H9 (cell line): ENCODE data around the gene UGT1A6. TPM values are rescaled to one million over a fixed set of nuclear protein-coding genes. Genes with fewer than 3 reads are reported as not detected.

Source experiments
- DNase-seq: peaks from one replicate; pipeline ENCODE4 v3.0.0-alpha.2; 2017
- H2AFZ ChIP-seq: one replicate; pipeline ENCODE4 v1.6.1; 2013; ENCODE audit warnings: mild to moderate bottlenecking, low read length, control low read depth, moderate library complexity
- H2AK5ac ChIP-seq: 2 replicates; pipeline ENCODE4 v1.6.1; 2013; ENCODE audit warnings: low read length, control low read depth, mixed read lengths; ENCODE audit not compliant: insufficient read length
- H2BK120ac ChIP-seq: one replicate; pipeline ENCODE4 v1.6.1; 2013; ENCODE audit warnings: low read depth, mild to moderate bottlenecking, low read length, control low read depth, inconsistent platforms; ENCODE audit not compliant: poor library complexity, severe bottlenecking
- H2BK12ac ChIP-seq: 2 replicates; pipeline ENCODE4 v1.6.1; 2013; ENCODE audit warnings: low read length, control low read depth, mixed read lengths, low read depth; ENCODE audit not compliant: insufficient read length
- H2BK15ac ChIP-seq: 2 replicates; pipeline ENCODE4 v1.6.1; 2013; ENCODE audit warnings: low read depth, low read length, control low read depth
- H2BK20ac ChIP-seq: one replicate; pipeline ENCODE4 v1.6.1; 2013; ENCODE audit warnings: low read depth, mild to moderate bottlenecking, low read length, control low read depth, inconsistent platforms; ENCODE audit not compliant: poor library complexity, severe bottlenecking
- H2BK5ac ChIP-seq: 2 replicates; pipeline ENCODE4 v1.6.1; 2013; ENCODE audit warnings: low read length, control low read depth, mixed read lengths; ENCODE audit not compliant: insufficient read length
- H3K14ac ChIP-seq: 2 replicates; pipeline ENCODE4 v1.6.1; 2013; ENCODE audit warnings: low read length, control low read depth; ENCODE audit not compliant: insufficient read depth
- H3K18ac ChIP-seq: 2 replicates; pipeline ENCODE4 v1.6.1; 2013; ENCODE audit warnings: low read depth, mild to moderate bottlenecking, mixed read lengths, low read length, control low read depth; ENCODE audit not compliant: insufficient read length
- H3K23ac ChIP-seq: 2 replicates; pipeline ENCODE4 v1.6.1; 2013; ENCODE audit warnings: low read length, control low read depth, mixed read lengths, low read depth; ENCODE audit not compliant: insufficient read length
- H3K23me2 ChIP-seq: 2 replicates; pipeline ENCODE4 v1.6.1; 2013; ENCODE audit warnings: low read depth, mild to moderate bottlenecking, mixed read lengths, low read length, control low read depth; ENCODE audit not compliant: insufficient read length, poor library complexity, severe bottlenecking
- H3K27ac ChIP-seq: 2 replicates; pipeline ENCODE4 v1.5.1; 2013; ENCODE audit warnings: low read length, control low read depth, mixed read lengths, low read depth; ENCODE audit not compliant: insufficient read length
- H3K27me3 ChIP-seq: 2 replicates; pipeline ENCODE4 v1.6.1; 2013; ENCODE audit warnings: low read length, control low read depth, inconsistent platforms; ENCODE audit not compliant: insufficient read depth
- H3K4ac ChIP-seq: 2 replicates; pipeline ENCODE4 v1.6.1; 2013; ENCODE audit warnings: low read depth, mild to moderate bottlenecking, control low read depth, inconsistent platforms, low read length, moderate library complexity
- H3K4me1 ChIP-seq: 2 replicates; pipeline ENCODE4 v1.6.1; 2013; ENCODE audit warnings: low read length, control low read depth, inconsistent platforms; ENCODE audit not compliant: insufficient read depth
- H3K4me2 ChIP-seq: 2 replicates; pipeline ENCODE4 v1.6.1; 2013; ENCODE audit warnings: low read length, control low read depth, mixed read lengths; ENCODE audit not compliant: insufficient read length, insufficient read depth
- H3K56ac ChIP-seq: 2 replicates; pipeline ENCODE4 v1.6.1; 2013; ENCODE audit warnings: low read depth, mild to moderate bottlenecking, mixed read lengths, low read length, control low read depth; ENCODE audit not compliant: insufficient read length
- H3K79me1 ChIP-seq: 2 replicates; pipeline ENCODE4 v1.6.1; 2013; ENCODE audit warnings: low read depth, mild to moderate bottlenecking, moderate library complexity, low read length, control low read depth, inconsistent platforms; ENCODE audit not compliant: insufficient read depth, poor library complexity, severe bottlenecking
- H3K79me2 ChIP-seq: 2 replicates; pipeline ENCODE4 v1.6.1; 2013; ENCODE audit warnings: low read length, control low read depth, inconsistent platforms; ENCODE audit not compliant: insufficient read depth
- H3K9ac ChIP-seq: 2 replicates; pipeline ENCODE4 v1.6.1; 2013; ENCODE audit warnings: low read length, control low read depth, mixed read lengths; ENCODE audit not compliant: insufficient read length; ENCODE audit errors: extremely low read depth
- H3K9me3 ChIP-seq: one replicate; pipeline ENCODE4 v1.6.1; 2013; ENCODE audit warnings: low read depth, low read length, inconsistent platforms; ENCODE audit not compliant: control insufficient read depth
- H3T11ph ChIP-seq: one replicate; pipeline ENCODE4 v1.6.1; 2013; ENCODE audit warnings: mild to moderate bottlenecking, low read length, control low read depth, inconsistent platforms
- H4K20me1 ChIP-seq: one replicate; pipeline ENCODE4 v1.6.1; 2013; ENCODE audit not compliant: control insufficient read depth, insufficient read length, insufficient read depth
- H4K5ac ChIP-seq: 2 replicates; pipeline ENCODE4 v1.6.1; 2013; ENCODE audit warnings: low read depth, mild to moderate bottlenecking, mixed read lengths, low read length, control low read depth; ENCODE audit not compliant: insufficient read length
- H4K8ac ChIP-seq: replicated peaks from 2 replicates; pipeline ENCODE4 v1.6.1; 2013; ENCODE audit warnings: low read length, control low read depth, mixed read lengths, low read depth; ENCODE audit not compliant: insufficient read length
- H4K91ac ChIP-seq: 2 replicates; pipeline ENCODE4 v1.6.1; 2013; ENCODE audit warnings: low read depth, mild to moderate bottlenecking, moderate library complexity, mixed read lengths, low read length, control low read depth; ENCODE audit not compliant: insufficient read length
- H3K27ac Mint-ChIP-seq, 3 experiments: 2 replicates in 2 of 3; 3 replicates in 1 of 3; pipeline ENCODE4 v1.8.0; 2020 to 2021; ENCODE audit warnings: mixed read lengths in 3 of 3, mild to moderate bottlenecking in 1 of 3, moderate library complexity in 1 of 3
- H3K27me3 Mint-ChIP-seq: 2 replicates; pipeline ENCODE4 v1.8.0; 2021; ENCODE audit warnings: low read depth, mild to moderate bottlenecking, moderate library complexity, mixed read lengths
- H3K36me3 Mint-ChIP-seq, 3 experiments: 2 replicates in 2 of 3; 3 replicates in 1 of 3; pipeline ENCODE4 v1.8.0; 2020 to 2021; ENCODE audit warnings: low read depth in 3 of 3, mixed read lengths in 3 of 3; ENCODE audit not compliant: insufficient read depth in 1 of 3
- H3K4me1 Mint-ChIP-seq, 2 experiments: 2 replicates each; pipeline ENCODE4 v1.8.0; 2020; ENCODE audit warnings: mixed read lengths in 2 of 2
- H3K4me3 Mint-ChIP-seq, 2 experiments: 2 replicates in 1 of 2; 3 replicates in 1 of 2; pipeline ENCODE4 v1.8.0; 2020 to 2021; ENCODE audit warnings: mild to moderate bottlenecking in 2 of 2, mixed read lengths in 2 of 2, moderate library complexity in 1 of 2
- H3K9me3 Mint-ChIP-seq, 2 experiments: 2 replicates in 1 of 2; 3 replicates in 1 of 2; pipeline ENCODE4 v1.8.0; 2020; ENCODE audit warnings: mild to moderate bottlenecking in 2 of 2, mixed read lengths in 2 of 2, moderate library complexity in 1 of 2
- CTCF ChIP-seq: fragments of 200-600 bp; sonication (generic); conservative IDR thresholded peaks from 3 replicates; pipeline ENCODE4 v1.8.0; 2021; ENCODE audit warnings: antibody characterized with exemption, mild to moderate bottlenecking
- WGBS: extraction: QIAGEN DNeasy Blood & Tissue Kit; methylation state at CpG from one replicate; pipeline ENCODE4 v1.1.7; 2013; ENCODE audit warnings: missing lambda C conversion rate, low lambda C conversion rate, mixed read lengths; ENCODE audit not compliant: insufficient read length; ENCODE audit errors: extremely low coverage; 5-methylcytosine and 5-hydroxymethylcytosine counted together
- total RNA-seq: library from RNA; stranded (reverse); gene quantifications from 2 replicates; pipeline ENCODE4 v1.2.1, GENCODE V29; 2021

UGT1A6 gene
- total RNA-seq, 1 experiment from 2014 or later = not detected

GRCh38 chr2:233775414-233775813 lies 82.7 kb downstream of the UGT1A6 start:
- peaks cover 4% of the 10 kb centered on the region for H3K9me3 ChIP-seq
- Mint-ChIP-seq H3K27me3 (peaks cover 2% of the 10 kb centered on the region; the same call in 1 of the 2 replicates), H3K27ac (peak overlapping the region in 1 of 3 experiments; percentile 25; a peak in 1 of 7 replicates), H3K9me3 (peaks cover 14 to 21% of the 10 kb centered on the region in 2 experiments; a peak in 4 of 5 replicates), H3K4me1 (no peaks in the 10 kb centered on the region), H3K36me3 (peaks cover 1 to 4% (median 3%) of the 10 kb centered on the region in 3 experiments; a peak in 4 of 7 replicates), H3K4me3 (no peak overlapping the region)
- no peak overlapping the region for H2AFZ ChIP-seq
- no peak for TF ChIP-seq CTCF
- no peak overlapping the region for H2BK15ac ChIP-seq
- H3T11ph ChIP-seq = no peak overlapping the region
- no peak overlapping the region for H3K56ac ChIP-seq
- no peaks in the 10 kb centered on the region for H4K20me1 ChIP-seq
- no peak overlapping the region for H3K9ac ChIP-seq
- H2BK20ac ChIP-seq = no peak overlapping the region
- H4K5ac ChIP-seq = no peak overlapping the region
- no peak overlapping the region for H3K4ac ChIP-seq
- no peak overlapping the region for H4K91ac ChIP-seq
- no peak overlapping the region for H3K27ac ChIP-seq
- H3K18ac ChIP-seq = no peak overlapping the region
- no peak overlapping the region for H2BK120ac ChIP-seq
- no peaks in the 10 kb centered on the region for H3K27me3 ChIP-seq
- no peaks in the 10 kb centered on the region for H3K79me2 ChIP-seq
- H2BK12ac ChIP-seq = no peak overlapping the region
- no peak overlapping the region for H2BK5ac ChIP-seq
- no peak overlapping the region for H4K8ac ChIP-seq
- no peak overlapping the region for H3K23ac ChIP-seq
- no peak overlapping the region for H3K14ac ChIP-seq
- no peaks in the 10 kb centered on the region for H3K23me2 ChIP-seq
- no peak overlapping the region for H3K4me2 ChIP-seq
- no peaks in the 10 kb centered on the region for H3K4me1 ChIP-seq
- WGBS = no CpG with 5 or more reads among the region's 6 CpGs
- no peaks in the 10 kb centered on the region for H3K79me1 ChIP-seq
- H2AK5ac ChIP-seq = no peak overlapping the region
- DNase-seq = no peak
